VCaP (cell line): ENCODE results near the gene UROC1.
A peak's percentile ranks its signal among the peaks of the same experiment; 100 is the strongest.

ENCODE experiments used
- H3K27ac ChIP-seq: fragments of 450-650 bp; 2 replicates; pipeline ENCODE4 v1.5.1; 2017
- CTCF ChIP-seq: fragments of 450-650 bp; conservative IDR thresholded peaks from 2 replicates; pipeline ENCODE4 v1.5.1; 2017; ENCODE audit warnings: mild to moderate bottlenecking, moderate library complexity

The UROC1 gene

GRCh38 chr3:126527006-126527405 lies 9.4 kb upstream of the UROC1 start:
- no peak for TF ChIP-seq CTCF

GRCh38 chr3:126526668-126527005 lies 9.1 kb upstream of the UROC1 start:
- no peak overlapping the region for H3K27ac ChIP-seq
- TF ChIP-seq CTCF = no peak

More at GRCh38 chr3:126527006-126527405, 9.4 kb upstream of the UROC1 start:
- H3K27ac ChIP-seq = no peak overlapping the region

- H3K27ac ChIP-seq = no peak overlapping the region
- no peak for TF ChIP-seq CTCF
These were observed 8.5 kb upstream of the UROC1 start for GRCh38 chr3:126525853-126526667.

GRCh38 chr3:126525091-126525852 lies 7.7 kb upstream of the UROC1 start:
- TF ChIP-seq CTCF = no peak
- no peak overlapping the region for H3K27ac ChIP-seq

GRCh38 chr3:126524429-126524988 lies 6.9 kb upstream of the UROC1 start:
- H3K27ac ChIP-seq = no peak overlapping the region
- TF ChIP-seq CTCF = peak; percentile 22

GRCh38 chr3:126523745-126524428 lies 6.3 kb upstream of the UROC1 start, which contains the start of gene CHST13:
Gene CHST13, plus strand, starts transcription at chr3:126524155. Its CDS starts 178 bp downstream, at chr3:126524333.
- TF ChIP-seq CTCF = peak; percentile 41
- no peak within 1 kb of the TSS for H3K27ac ChIP-seq

GRCh38 chr3:126522363-126522788 lies 4.8 kb upstream of the UROC1 start:
- H3K27ac ChIP-seq = no peak overlapping the region
- TF ChIP-seq CTCF = peak; percentile 93
